ENCODE measurements around the gene PTGFR.

Gene PTGFR, protein sequence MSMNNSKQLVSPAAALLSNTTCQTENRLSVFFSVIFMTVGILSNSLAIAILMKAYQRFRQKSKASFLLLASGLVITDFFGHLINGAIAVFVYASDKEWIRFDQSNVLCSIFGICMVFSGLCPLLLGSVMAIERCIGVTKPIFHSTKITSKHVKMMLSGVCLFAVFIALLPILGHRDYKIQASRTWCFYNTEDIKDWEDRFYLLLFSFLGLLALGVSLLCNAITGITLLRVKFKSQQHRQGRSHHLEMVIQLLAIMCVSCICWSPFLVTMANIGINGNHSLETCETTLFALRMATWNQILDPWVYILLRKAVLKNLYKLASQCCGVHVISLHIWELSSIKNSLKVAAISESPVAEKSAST

GRCh38 chr1:78490861-78491450 is at the start of gene PTGFR:
Gene PTGFR (plus strand): TSS chr1:78490974. CDS start chr1:78492744, 1,770 bp downstream.
- no peak for TF ChIP-seq CTCF (IDR thresholded peaks at IDR 0.05; ENCODE audit: insufficient read depth, low read length, poor library complexity, severe bottlenecking)
- peak; percentile 6 for DNase-seq (ENCODE audit: extremely low read depth, insufficient read length)
- Histone ChIP-seq H3K4me3 (replicated peaks; ENCODE audit: low read depth, low read length) (no peak within 1 kb of the TSS), H3K36me3 (ENCODE audit: control insufficient read depth, insufficient read depth, low read length) (no peaks in the 10 kb centered on the region), H3K27me3 (replicated peaks; ENCODE audit: control insufficient read depth, insufficient read depth, low read length) (no peaks in the 10 kb centered on the region)

DNA sequence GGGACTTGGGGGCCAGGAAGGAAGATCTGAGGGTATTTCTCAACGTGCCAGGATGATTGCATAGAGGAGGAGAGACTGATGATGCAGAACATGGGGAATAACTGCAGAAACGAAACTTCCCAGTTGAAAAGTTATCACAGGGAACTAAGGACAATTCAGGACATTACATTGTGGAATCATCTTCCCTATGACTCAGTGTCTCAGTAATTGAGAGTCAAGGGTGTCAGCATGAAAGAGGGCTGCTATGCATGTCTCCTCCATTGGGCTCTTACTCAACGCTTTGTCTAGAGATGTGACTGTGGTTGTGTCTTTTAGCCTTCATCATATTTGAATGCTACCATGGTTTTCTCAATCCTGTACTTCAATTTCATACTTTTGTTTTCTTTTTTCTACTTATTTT is 48.9 kb upstream of the PTGFR start:
- Histone ChIP-seq H3K27me3 (replicated peaks; ENCODE audit: control insufficient read depth, insufficient read depth, low read length) (no peaks in the 10 kb centered on the region), H3K36me3 (ENCODE audit: control insufficient read depth, insufficient read depth, low read length) (no peaks in the 10 kb centered on the region), H3K4me3 (replicated peaks; ENCODE audit: low read depth, low read length) (no peak overlapping the region)
- TF ChIP-seq CTCF (IDR thresholded peaks at IDR 0.05; ENCODE audit: insufficient read depth, low read length, poor library complexity, severe bottlenecking), result no peak
- DNase-seq (ENCODE audit: extremely low read depth, insufficient read length), result no peak

- Histone ChIP-seq H3K36me3 (ENCODE audit: control insufficient read depth, insufficient read depth, low read length) (no peaks in the 10 kb centered on the region), H3K4me3 (replicated peaks; ENCODE audit: low read depth, low read length) (no peak overlapping the region), H3K27me3 (replicated peaks; ENCODE audit: control insufficient read depth, insufficient read depth, low read length) (no peaks in the 10 kb centered on the region)
- TF ChIP-seq CTCF (IDR thresholded peaks at IDR 0.05; ENCODE audit: insufficient read depth, low read length, poor library complexity, severe bottlenecking), result no peak
- no peak for DNase-seq (ENCODE audit: extremely low read depth, insufficient read length)
Measured at GRCh38 chr1:78447086-78447485, 43.7 kb upstream of the PTGFR start.

DNA sequence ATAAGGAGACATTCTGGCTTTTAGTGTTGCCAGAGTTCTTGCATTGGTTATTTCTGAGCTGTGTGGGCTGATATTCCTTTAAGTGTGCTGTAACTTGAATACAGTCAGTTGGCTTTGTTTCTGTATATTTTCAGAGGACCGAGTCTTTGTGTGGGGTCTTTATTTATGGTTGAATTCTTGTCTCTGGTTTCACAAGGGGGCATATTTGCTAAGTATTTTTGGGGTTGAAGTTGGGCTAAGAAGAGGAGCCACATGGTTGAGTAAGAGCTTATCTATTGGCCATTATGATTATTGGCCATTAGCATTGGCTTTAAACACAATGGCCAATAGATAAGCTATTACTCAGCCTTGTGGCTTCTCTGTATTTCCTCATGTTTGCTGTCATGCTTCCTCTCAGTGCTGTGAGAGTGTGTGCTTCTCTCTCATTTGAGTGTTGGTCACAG is 26.3 kb upstream of the PTGFR start:
- no peak for TF ChIP-seq CTCF (IDR thresholded peaks at IDR 0.05; ENCODE audit: insufficient read depth, low read length, poor library complexity, severe bottlenecking)
- no peak overlapping the region for H3K4me3 ChIP-seq (replicated peaks; ENCODE audit: low read depth, low read length)
- no peak for DNase-seq (ENCODE audit: extremely low read depth, insufficient read length)
- no peaks in the 10 kb centered on the region for H3K36me3 ChIP-seq (ENCODE audit: control insufficient read depth, insufficient read depth, low read length)
- no peaks in the 10 kb centered on the region; the same call in 1 of the 2 replicates for H3K27me3 ChIP-seq (replicated peaks; ENCODE audit: control insufficient read depth, insufficient read depth, low read length)

GRCh38 chr1:78465143-78465542 is 25.6 kb upstream of the PTGFR start:
- H3K27me3 ChIP-seq (replicated peaks; ENCODE audit: control insufficient read depth, insufficient read depth, low read length), result no peaks in the 10 kb centered on the region; the same call in 1 of the 2 replicates
- no peak for DNase-seq (ENCODE audit: extremely low read depth, insufficient read length)
- H3K36me3 ChIP-seq (ENCODE audit: control insufficient read depth, insufficient read depth, low read length), result no peaks in the 10 kb centered on the region
- H3K4me3 ChIP-seq (replicated peaks; ENCODE audit: low read depth, low read length), result no peak overlapping the region
- no peak for TF ChIP-seq CTCF (IDR thresholded peaks at IDR 0.05; ENCODE audit: insufficient read depth, low read length, poor library complexity, severe bottlenecking)

All from GM06990 (cell line).